ENCODE results near the gene NID2.

The NID2 gene

GRCh38 chr14:52039124-52039815, 29.6 kb downstream of the NID2 start:
- no peak overlapping the region for H3K4me3 ChIP-seq (ENCODE audit: control insufficient read depth, low read depth, low read length)
- no peak for DNase-seq (ENCODE audit: low read depth)
- no peak for TF ChIP-seq CTCF (IDR thresholded peaks at IDR 0.05; ENCODE audit: control insufficient read depth, insufficient read depth, low read depth, low read length, missing control alignments)

- no peak for TF ChIP-seq CTCF (IDR thresholded peaks at IDR 0.05; ENCODE audit: control insufficient read depth, insufficient read depth, low read depth, low read length, missing control alignments)
- DNase-seq (ENCODE audit: low read depth) = no peak
- H3K4me3 ChIP-seq (ENCODE audit: control insufficient read depth, low read depth, low read length) = no peak overlapping the region
Measured at GRCh38 chr14:52033101-52033642, 35.7 kb downstream of the NID2 start.

GRCh38 chr14:52032204-52032801, 36.6 kb downstream of the NID2 start:
- DNase-seq (ENCODE audit: low read depth) = no peak
- TF ChIP-seq CTCF (IDR thresholded peaks at IDR 0.05; ENCODE audit: control insufficient read depth, insufficient read depth, low read depth, low read length, missing control alignments) = no peak

GRCh38 chr14:52031781-52032180, 37.1 kb downstream of the NID2 start:
- no peak overlapping the region for H3K4me3 ChIP-seq (ENCODE audit: control insufficient read depth, low read depth, low read length)
- peak; percentile 77 for DNase-seq (ENCODE audit: low read depth)
- TF ChIP-seq CTCF (IDR thresholded peaks at IDR 0.05; ENCODE audit: control insufficient read depth, insufficient read depth, low read depth, low read length, missing control alignments) = no peak

More at GRCh38 chr14:52032204-52032801, 36.6 kb downstream of the NID2 start:
- no peak overlapping the region for H3K4me3 ChIP-seq (ENCODE audit: control insufficient read depth, low read depth, low read length)

- DNase-seq (ENCODE audit: low read depth) = no peak
- no peak overlapping the region for H3K4me3 ChIP-seq (ENCODE audit: control insufficient read depth, low read depth, low read length)
- TF ChIP-seq CTCF (IDR thresholded peaks at IDR 0.05; ENCODE audit: control insufficient read depth, insufficient read depth, low read depth, low read length, missing control alignments) = no peak
Measured at GRCh38 chr14:52029881-52030280, 39.0 kb downstream of the NID2 start.

GRCh38 chr14:52026901-52027300, 42.0 kb downstream of the NID2 start:
- no peak overlapping the region for H3K4me3 ChIP-seq (ENCODE audit: control insufficient read depth, low read depth, low read length)
- TF ChIP-seq CTCF (IDR thresholded peaks at IDR 0.05; ENCODE audit: control insufficient read depth, insufficient read depth, low read depth, low read length, missing control alignments) = no peak
- no peak for DNase-seq (ENCODE audit: low read depth)
